Hepatocyte (in vitro differentiated cells): Measurements from ENCODE around the gene GTPBP3. TPM values are rescaled to one million over a fixed set of nuclear protein-coding genes. Genes with fewer than 3 reads are reported as not detected.

Source experiments
- DNase-seq: peaks from one replicate; pipeline ENCODE4 v3.0.0-alpha.2; 2016; ENCODE audit warnings: low spot score
- H2AFZ ChIP-seq: fragments of 200-600 bp; sonication (generic); 2 replicates; pipeline ENCODE4 v1.6.0; 2016; ENCODE audit warnings: antibody characterized with exemption, mild to moderate bottlenecking
- H3K27ac ChIP-seq: fragments of 200-600 bp; sonication (generic); 2 replicates; pipeline ENCODE4 v1.5.1; 2016; ENCODE audit warnings: mild to moderate bottlenecking
- H3K27me3 ChIP-seq: fragments of 200-600 bp; sonication (generic); 2 replicates; pipeline ENCODE4 v1.6.1; 2016
- H3K36me3 ChIP-seq: fragments of 200-600 bp; sonication (generic); replicated peaks from 2 replicates; pipeline ENCODE4 v1.5.1; 2016; ENCODE audit warnings: low read depth; ENCODE audit not compliant: insufficient read depth
- H3K4me1 ChIP-seq: fragments of 200-600 bp; sonication (generic); 2 replicates; pipeline ENCODE4 v1.5.1; 2016; ENCODE audit warnings: mild to moderate bottlenecking, moderate library complexity; ENCODE audit not compliant: insufficient read depth
- H3K4me2 ChIP-seq: fragments of 200-600 bp; sonication (generic); 2 replicates; pipeline ENCODE4 v1.6.0; 2016
- H3K4me3 ChIP-seq: fragments of 200-600 bp; sonication (generic); 2 replicates; pipeline ENCODE4 v1.5.1; 2016; ENCODE audit warnings: mild to moderate bottlenecking
- H3K79me2 ChIP-seq: fragments of 200-600 bp; sonication (generic); 2 replicates; pipeline ENCODE4 v1.6.0; 2017; ENCODE audit warnings: mild to moderate bottlenecking
- H3K9me2 ChIP-seq: fragments of 200-600 bp; sonication (generic); replicated peaks from 2 replicates; pipeline ENCODE4 v1.6.0; 2017; ENCODE audit warnings: mild to moderate bottlenecking; ENCODE audit not compliant: insufficient read depth
- H3K9me3 ChIP-seq: fragments of 200-600 bp; sonication (generic); 2 replicates; pipeline ENCODE4 v1.5.1; 2016; ENCODE audit warnings: low read depth, mild to moderate bottlenecking
- H4K20me1 ChIP-seq: fragments of 200-600 bp; sonication (generic); 2 replicates; pipeline ENCODE4 v1.6.0; 2016; ENCODE audit warnings: mild to moderate bottlenecking; ENCODE audit not compliant: insufficient read depth, poor library complexity, severe bottlenecking
- CTCF ChIP-seq: fragments of 200-600 bp; sonication (generic); IDR thresholded peaks from 2 replicates; pipeline ENCODE4 v1.5.1; 2016; ENCODE audit warnings: antibody characterized with exemption, mild to moderate bottlenecking; ENCODE audit not compliant: poor library complexity
- EZH2 ChIP-seq: fragments of 200-600 bp; sonication (generic); IDR thresholded peaks from 2 replicates; pipeline ENCODE4 v1.6.1; 2016; ENCODE audit warnings: antibody characterized with exemption, mild to moderate bottlenecking, borderline replicate concordance
- EZH2phosphoT487 ChIP-seq: fragments of 200-600 bp; sonication (generic); IDR thresholded peaks from one replicate; pipeline ENCODE4 v1.6.1; 2018; ENCODE audit warnings: antibody characterized with exemption, mild to moderate bottlenecking, low read depth, moderate library complexity; ENCODE audit not compliant: unreplicated experiment, severe bottlenecking
- WGBS: methylation state at CpG from one replicate; pipeline ENCODE4 v1.1.6; 2016; ENCODE audit warnings: low lambda C conversion rate; ENCODE audit errors: missing lambda C conversion rate; 5-methylcytosine and 5-hydroxymethylcytosine counted together
- polyA plus RNA-seq: library from polyadenylated mRNA; unstranded; fragments of >200 nt; fragmentation: Nextera tagmentation; extraction: Ambion mirVana; gene quantifications from 2 replicates; pipeline ENCODE4 v1.2.1, GENCODE V29; 2016
- total RNA-seq: library from RNA; depleted of rRNA; stranded (reverse); fragments of >200 nt; gene quantifications from 2 replicates; pipeline ENCODE4 v1.2.3, GENCODE V29; 2014

GTPBP3 gene
- total and polyA plus RNA-seq, 2 experiments from 2014 or later, result 13.2 to 20.9 TPM

- H3K79me2 ChIP-seq, result peaks cover 27% of the 10 kb centered on the region
- H3K27me3 ChIP-seq, result no peaks in the 10 kb centered on the region
- H3K36me3 ChIP-seq, result no peaks in the 10 kb centered on the region
- peak; percentile 98 for DNase-seq
- H3K4me2 ChIP-seq, result peak within 1 kb of the TSS; percentile 98
- peak within 1 kb of the TSS; percentile 94 for H3K4me3 ChIP-seq
- 3% methylated on average over 31 of the region's 52 CpGs for WGBS
- no peaks in the 10 kb centered on the region for H3K9me2 ChIP-seq
- H3K4me1 ChIP-seq, result peaks cover 18% of the 10 kb centered on the region
- peak; percentile 52 for TF ChIP-seq CTCF
- no peak for TF ChIP-seq EZH2phosphoT487
- no peak for TF ChIP-seq EZH2
- peak within 1 kb of the TSS; percentile 70 for H3K27ac ChIP-seq
- peak within 1 kb of the TSS; percentile 79 for H2AFZ ChIP-seq
- no peaks in the 10 kb centered on the region for H4K20me1 ChIP-seq
- H3K9me3 ChIP-seq, result no peaks in the 10 kb centered on the region
Measured at GRCh38 chr19:17303167-17303939, 34.0 kb upstream of the GTPBP3 start, which contains the start of gene ABHD8. Gene ABHD8, minus strand, starts transcription at chr19:17303425. Its CDS starts 1,809 bp downstream, at chr19:17301616.

GRCh38 chr19:17303940-17304267, 33.4 kb upstream of the GTPBP3 start:
- peak overlapping the region; percentile 65 for H2AFZ ChIP-seq
- no peak for DNase-seq
- TF ChIP-seq EZH2 (no peak), EZH2phosphoT487 (no peak), CTCF (no peak)
- H3K36me3 ChIP-seq, result no peaks in the 10 kb centered on the region
- H3K9me2 ChIP-seq, result no peaks in the 10 kb centered on the region
- H3K4me1 ChIP-seq, result peaks cover 18% of the 10 kb centered on the region
- H3K27me3 ChIP-seq, result no peaks in the 10 kb centered on the region
- H4K20me1 ChIP-seq, result no peaks in the 10 kb centered on the region
- peak overlapping the region; percentile 98 for H3K4me2 ChIP-seq
- peak overlapping the region; percentile 24 for H3K27ac ChIP-seq
- no peaks in the 10 kb centered on the region for H3K9me3 ChIP-seq
- WGBS, result 82% methylated on average over 12 of the region's 12 CpGs
- H3K4me3 ChIP-seq, result no peak overlapping the region
- peaks cover 26% of the 10 kb centered on the region for H3K79me2 ChIP-seq

GRCh38 chr19:17304386-17305215, 32.8 kb upstream of the GTPBP3 start:
- Histone ChIP-seq H4K20me1 (no peaks in the 10 kb centered on the region), H3K4me1 (peaks cover 18% of the 10 kb centered on the region), H2AFZ (no peak overlapping the region), H3K36me3 (no peaks in the 10 kb centered on the region), H3K79me2 (peaks cover 27% of the 10 kb centered on the region), H3K9me3 (no peaks in the 10 kb centered on the region), H3K27ac (peak overlapping the region; percentile 1), H3K27me3 (no peaks in the 10 kb centered on the region), H3K4me3 (no peak overlapping the region), H3K4me2 (peak overlapping the region; percentile 64), H3K9me2 (no peaks in the 10 kb centered on the region)
- DNase-seq, result no peak
- 74% methylated on average over 12 of the region's 12 CpGs for WGBS
- TF ChIP-seq EZH2 (no peak), EZH2phosphoT487 (no peak), CTCF (no peak)
